ENCODE data around the gene CCBE1. TPM values are rescaled to one million over a fixed set of nuclear protein-coding genes. Genes with fewer than 3 reads are reported as not detected.

The CCBE1 gene
- total and polyA plus RNA-seq, 2 donors (not counting 1 experiment from before 2014, with no cell fraction given), result 122 TPM

- no peak for TF ChIP-seq CTCF (conservative IDR thresholded peaks at IDR 0.05 in 1 of 2, IDR thresholded peaks at IDR 0.05 in 1 of 2; ENCODE audit: low read depth in 1 of 2, low read length in 2 of 2)
- TF ChIP-seq EZH2 (IDR thresholded peaks at IDR 0.05; ENCODE audit: low read length, missing control alignments), result no peak
- H3K79me2 ChIP-seq (ENCODE audit: control insufficient read depth, insufficient read depth, low read length), result peaks cover 77% of the 10 kb centered on the region
Measured at GRCh38 chr18:59613903-59614302, 83.3 kb downstream of the CCBE1 start.

DNA sequence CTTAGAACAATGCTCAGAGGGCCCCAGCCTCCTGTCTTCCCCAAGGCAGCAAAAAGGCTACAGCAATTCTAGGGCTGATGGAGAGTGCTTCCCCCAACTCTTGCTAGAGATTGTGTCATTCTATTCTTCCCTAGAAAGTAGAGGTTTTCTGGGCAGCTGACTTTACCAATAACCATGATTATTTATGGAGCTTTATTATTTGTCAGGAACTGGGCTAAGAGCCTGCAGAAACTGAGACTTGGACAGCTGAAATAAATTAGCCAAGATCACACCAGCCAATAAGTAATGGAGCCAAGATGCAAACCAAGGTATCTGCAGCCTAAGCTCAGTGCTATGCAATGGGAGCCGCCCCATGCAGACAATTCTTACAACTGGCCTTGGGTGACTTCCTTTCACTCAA lies 84.8 kb downstream of the CCBE1 start:
- Histone ChIP-seq H3K36me3 (ENCODE audit: control insufficient read depth, insufficient read depth, low read length) (no peaks in the 10 kb centered on the region), H3K9me3 (ENCODE audit: control insufficient read depth, insufficient read depth, low read depth, low read length) (no peaks in the 10 kb centered on the region), H3K27ac (ENCODE audit: insufficient read depth, low read length) (no peak overlapping the region), H3K27me3 (ENCODE audit: control insufficient read depth, insufficient read depth, low read length) (no peaks in the 10 kb centered on the region), H3K4me1 (ENCODE audit: control insufficient read depth, extremely low read depth, insufficient read depth, low read length) (peaks cover 11% of the 10 kb centered on the region), H3K4me3 (replicated peaks in 1 of 4; ENCODE audit: control extremely low read depth in 1 of 4, insufficient read depth in 1 of 4, low read depth in 3 of 4, low read length in 4 of 4) (no peak overlapping the region), H2AFZ (ENCODE audit: low read length) (no peak overlapping the region), H3K4me2 (ENCODE audit: extremely low read depth, insufficient read depth, low read length) (no peak overlapping the region), H3K79me2 (ENCODE audit: control insufficient read depth, insufficient read depth, low read length) (peaks cover 78% of the 10 kb centered on the region), H4K20me1 (ENCODE audit: control insufficient read depth, extremely low read depth, insufficient read depth, low read length) (peaks cover 3% of the 10 kb centered on the region), H3K9ac (ENCODE audit: insufficient read depth, low read length) (no peak overlapping the region)
- DNase-seq (ENCODE audit: low read depth in 2 of 2), result peak; percentile 91 to 92
- TF ChIP-seq EZH2 (IDR thresholded peaks at IDR 0.05; ENCODE audit: low read length, missing control alignments) (no peak), CTCF (conservative IDR thresholded peaks at IDR 0.05 in 1 of 2, IDR thresholded peaks at IDR 0.05 in 1 of 2; ENCODE audit: low read depth in 1 of 2, low read length in 2 of 2) (no peak)

More at GRCh38 chr18:59613903-59614302, 83.3 kb downstream of the CCBE1 start:
- Histone ChIP-seq H3K27me3 (ENCODE audit: control insufficient read depth, insufficient read depth, low read length) (no peaks in the 10 kb centered on the region), H4K20me1 (ENCODE audit: control insufficient read depth, extremely low read depth, insufficient read depth, low read length) (peaks cover 3% of the 10 kb centered on the region), H3K4me2 (ENCODE audit: extremely low read depth, insufficient read depth, low read length) (no peak overlapping the region), H3K9me3 (ENCODE audit: control insufficient read depth, insufficient read depth, low read depth, low read length) (no peaks in the 10 kb centered on the region), H2AFZ (ENCODE audit: low read length) (no peak overlapping the region), H3K9ac (ENCODE audit: insufficient read depth, low read length) (no peak overlapping the region), H3K4me3 (replicated peaks in 1 of 4; ENCODE audit: control extremely low read depth in 1 of 4, insufficient read depth in 1 of 4, low read depth in 3 of 4, low read length in 4 of 4) (no peak overlapping the region), H3K27ac (ENCODE audit: insufficient read depth, low read length) (no peak overlapping the region), H3K36me3 (ENCODE audit: control insufficient read depth, insufficient read depth, low read length) (no peaks in the 10 kb centered on the region), H3K4me1 (ENCODE audit: control insufficient read depth, extremely low read depth, insufficient read depth, low read length) (peaks cover 8% of the 10 kb centered on the region)
- DNase-seq (ENCODE audit: low read depth in 2 of 2), result no peak

- no peak for TF ChIP-seq CTCF (conservative IDR thresholded peaks at IDR 0.05 in 1 of 2, IDR thresholded peaks at IDR 0.05 in 1 of 2; ENCODE audit: low read depth in 1 of 2, low read length in 2 of 2)
- TF ChIP-seq EZH2 (IDR thresholded peaks at IDR 0.05; ENCODE audit: low read length, missing control alignments), result no peak
- no peaks in the 10 kb centered on the region for H3K9me3 ChIP-seq (ENCODE audit: control insufficient read depth, insufficient read depth, low read depth, low read length)
- H3K27me3 ChIP-seq (ENCODE audit: control insufficient read depth, insufficient read depth, low read length), result no peaks in the 10 kb centered on the region
- H3K9ac ChIP-seq (ENCODE audit: insufficient read depth, low read length), result no peak overlapping the region
- no peak overlapping the region for H2AFZ ChIP-seq (ENCODE audit: low read length)
- no peak overlapping the region for H3K4me2 ChIP-seq (ENCODE audit: extremely low read depth, insufficient read depth, low read length)
- peaks cover 6% of the 10 kb centered on the region for H4K20me1 ChIP-seq (ENCODE audit: control insufficient read depth, extremely low read depth, insufficient read depth, low read length)
- no peak overlapping the region for H3K27ac ChIP-seq (ENCODE audit: insufficient read depth, low read length)
- no peak for DNase-seq (ENCODE audit: low read depth in 2 of 2)
- no peak overlapping the region for H3K4me3 ChIP-seq (replicated peaks in 1 of 4; ENCODE audit: control extremely low read depth in 1 of 4, insufficient read depth in 1 of 4, low read depth in 3 of 4, low read length in 4 of 4)
- H3K4me1 ChIP-seq (ENCODE audit: control insufficient read depth, extremely low read depth, insufficient read depth, low read length), result peaks cover 15% of the 10 kb centered on the region
- no peaks in the 10 kb centered on the region for H3K36me3 ChIP-seq (ENCODE audit: control insufficient read depth, insufficient read depth, low read length)
- H3K79me2 ChIP-seq (ENCODE audit: control insufficient read depth, insufficient read depth, low read length), result peaks cover 66% of the 10 kb centered on the region
Measured at GRCh38 chr18:59610546-59611140, 86.6 kb downstream of the CCBE1 start.
